Stimulated activated CD8-positive, alpha-beta memory T cell treated with anti-CD3 and anti-CD28 coated beads, Interleukin-4, amount 100 ng/mL, for 24 hours (primary cell): ENCODE data around the gene KIF21B.

Experiments
- DNase-seq: peaks from one replicate; pipeline ENCODE4 v3.0.0-alpha.2; 2020; ENCODE audit warnings: low read depth

KIF21B gene

DNA sequence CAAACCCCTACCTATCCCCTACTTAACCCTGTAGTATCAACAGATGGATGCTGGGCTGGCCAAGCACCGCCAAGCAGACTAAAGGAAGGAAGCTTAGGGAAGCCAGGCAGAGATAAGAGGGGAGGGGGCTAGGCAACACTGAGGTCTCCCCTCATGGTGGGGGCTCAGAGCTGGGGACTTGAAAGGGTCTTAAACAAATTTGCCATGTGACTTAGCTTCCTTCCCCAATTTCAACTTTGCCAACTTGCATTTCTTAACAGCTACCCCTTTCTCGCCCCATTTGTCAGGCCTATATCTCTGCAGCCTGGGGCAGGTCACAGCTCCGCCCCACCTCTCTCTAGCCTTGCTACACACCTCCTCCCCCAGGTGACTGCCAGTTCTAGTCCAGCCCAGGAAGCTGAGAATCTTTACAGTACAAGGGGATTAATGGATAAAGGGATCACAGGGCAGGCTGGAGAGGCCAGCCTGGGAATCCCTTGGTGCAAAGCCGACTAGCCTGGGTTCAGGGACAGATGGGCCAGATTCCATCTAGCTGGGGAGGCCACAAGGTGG, 3.4 kb downstream of the KIF21B start:
- DNase-seq: no peak

DNA sequence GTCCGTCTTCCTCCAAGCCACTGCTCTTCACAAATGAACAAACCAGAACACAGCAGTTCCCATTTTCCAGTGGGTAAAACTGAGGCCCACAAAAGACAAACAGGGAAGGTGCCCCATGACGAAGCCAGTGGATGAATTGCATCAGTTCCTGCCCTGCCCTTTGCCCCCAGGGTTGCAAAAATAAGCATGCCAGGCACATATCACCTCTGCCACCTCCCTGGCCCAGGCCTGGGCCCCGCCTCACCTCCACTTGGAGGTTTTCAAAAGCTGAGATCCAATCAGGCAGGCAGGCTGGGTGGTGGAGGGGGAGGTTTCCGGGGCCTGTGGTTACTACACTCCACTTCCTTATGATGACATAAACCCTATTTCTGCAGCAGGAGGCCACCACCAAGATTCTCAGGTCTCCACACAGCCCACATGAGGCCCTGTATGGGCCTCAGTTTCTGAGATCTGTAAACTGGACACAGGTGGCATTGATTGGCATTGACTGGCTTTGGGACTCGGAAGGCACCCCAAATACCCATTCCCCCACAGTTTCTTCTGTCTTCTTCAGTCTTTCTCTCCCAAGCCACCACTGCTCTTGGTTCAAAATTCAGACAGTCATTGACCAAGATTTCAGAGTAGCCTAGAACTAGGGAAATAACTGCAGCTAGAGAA, 4.1 kb downstream of the KIF21B start:
- DNase-seq: peak; percentile 81

DNA sequence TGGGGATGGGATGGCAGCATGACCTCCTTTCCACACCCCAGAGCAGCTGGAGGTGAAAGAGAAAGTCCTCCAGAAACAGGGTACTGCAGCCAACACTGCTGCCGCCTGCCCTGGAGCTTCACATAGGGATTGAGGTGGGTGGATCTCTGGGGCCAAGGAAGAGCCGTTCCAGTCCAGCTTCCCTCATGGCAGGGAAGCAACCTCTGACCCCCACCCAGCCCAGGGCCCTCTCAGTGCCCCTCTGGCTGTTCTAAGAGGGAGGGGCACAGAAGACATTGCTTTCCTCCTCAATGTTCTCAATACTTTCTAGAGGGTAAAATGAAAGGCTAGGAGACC, 5.7 kb downstream of the KIF21B start:
- DNase-seq: no peak

DNA sequence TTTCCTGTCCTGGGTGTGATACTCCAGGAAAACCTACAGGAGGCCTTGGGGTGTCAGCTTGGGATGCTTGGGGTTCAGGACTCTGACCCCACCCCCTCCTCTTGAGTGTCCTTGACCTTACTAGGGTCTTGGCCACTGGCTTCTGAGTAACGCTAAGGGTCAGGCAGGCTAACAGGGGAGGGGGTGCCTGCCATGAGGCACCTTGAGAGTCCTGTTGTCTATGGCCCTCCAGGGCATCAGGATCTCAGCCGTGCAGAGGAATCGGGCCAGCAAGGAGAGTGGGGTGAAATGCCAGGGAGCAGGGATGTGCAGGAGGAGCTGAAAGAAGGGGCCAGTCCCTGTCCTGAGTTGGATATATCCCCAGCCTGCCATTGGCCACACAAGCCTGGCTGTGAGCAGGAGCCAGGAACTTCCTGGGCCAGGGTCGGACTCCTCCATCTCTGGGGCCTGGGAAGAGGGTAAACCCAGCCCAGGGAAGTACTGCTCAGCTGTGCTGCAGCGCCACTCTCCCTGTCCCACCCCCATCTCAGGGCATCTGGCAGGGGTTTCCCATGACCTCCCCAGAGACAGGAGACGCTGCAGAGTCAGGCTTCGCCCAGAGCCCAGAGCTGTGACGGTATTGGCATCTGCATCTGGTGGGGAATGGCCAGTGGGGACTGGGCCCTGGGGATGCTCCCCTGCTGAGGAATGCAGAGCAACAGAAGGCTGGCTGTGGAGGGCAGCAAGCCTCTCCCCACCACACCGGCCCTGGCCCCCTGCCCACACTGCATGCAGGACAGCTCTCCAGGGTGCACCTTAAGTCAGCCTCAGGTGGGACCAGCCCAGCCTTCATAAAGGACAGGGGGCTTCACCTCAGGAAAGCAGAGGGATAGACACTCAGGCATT, 6.3 kb downstream of the KIF21B start:
- DNase-seq: no peak

DNA sequence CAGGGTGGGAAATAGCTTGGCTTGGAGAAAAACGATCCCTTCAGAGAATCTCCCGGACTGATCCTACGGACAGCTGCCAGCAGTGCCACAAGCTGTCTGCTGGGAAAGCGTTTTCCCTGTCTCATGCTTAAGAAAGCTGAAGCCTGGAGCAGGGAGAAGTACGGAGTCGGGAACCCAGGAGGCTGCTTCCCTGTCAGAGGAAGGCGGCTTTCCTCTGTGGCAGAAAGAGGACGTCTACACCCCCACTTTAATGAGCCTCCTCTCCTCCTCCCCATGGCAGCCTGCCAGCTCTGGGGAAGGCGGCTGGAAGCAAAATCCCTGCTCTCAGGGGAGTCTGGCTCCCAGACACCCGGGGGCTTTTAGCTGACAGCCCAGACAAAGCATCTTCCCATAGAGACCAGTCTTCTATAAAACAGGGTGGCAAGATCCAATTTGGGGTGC, 7.3 kb downstream of the KIF21B start:
- DNase-seq: no peak

DNA sequence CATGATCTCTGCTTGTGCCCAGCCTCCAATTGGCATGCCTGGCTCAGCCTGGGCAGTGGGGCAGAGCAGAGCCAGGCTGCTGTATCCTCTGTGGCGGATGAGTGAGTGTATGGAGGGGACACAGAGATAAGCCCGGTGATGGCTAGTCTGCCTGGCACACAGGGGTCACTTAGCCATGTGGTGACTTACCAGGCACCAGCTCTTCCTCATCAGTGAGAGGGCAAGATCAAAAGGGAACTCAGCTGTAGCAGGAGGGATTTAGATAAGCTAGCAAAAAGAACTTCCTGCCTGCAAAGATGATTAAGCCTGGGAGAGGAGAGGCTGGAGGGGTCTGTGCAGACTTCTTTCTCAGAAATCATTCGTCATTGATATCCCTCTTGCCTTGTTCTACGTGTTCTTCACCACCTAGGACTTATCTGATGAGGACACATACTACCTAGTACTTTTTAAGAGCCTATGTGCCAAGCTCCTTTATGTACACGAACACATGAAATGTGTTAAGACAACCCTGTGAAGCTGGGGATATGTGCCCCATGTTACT, 7.9 kb downstream of the KIF21B start:
- no peak for DNase-seq

DNA sequence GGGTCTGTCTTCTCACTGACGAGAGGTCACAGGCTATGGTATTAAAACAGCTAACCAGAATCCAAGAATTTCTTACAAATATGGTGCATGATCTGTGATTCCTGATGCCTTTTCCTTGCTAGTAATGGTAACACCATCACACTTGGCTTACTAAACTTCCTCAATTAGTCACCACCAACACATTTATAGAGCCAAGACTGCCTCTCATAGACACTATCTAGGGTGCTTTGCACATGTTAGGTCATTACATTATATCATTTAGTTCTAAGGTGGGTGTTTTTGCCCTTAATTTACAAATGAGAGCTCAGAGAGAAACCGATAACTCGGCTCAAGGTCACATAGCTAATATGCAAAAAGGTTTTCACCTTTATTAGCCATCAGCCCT, 8.7 kb downstream of the KIF21B start:
- no peak for DNase-seq

DNA sequence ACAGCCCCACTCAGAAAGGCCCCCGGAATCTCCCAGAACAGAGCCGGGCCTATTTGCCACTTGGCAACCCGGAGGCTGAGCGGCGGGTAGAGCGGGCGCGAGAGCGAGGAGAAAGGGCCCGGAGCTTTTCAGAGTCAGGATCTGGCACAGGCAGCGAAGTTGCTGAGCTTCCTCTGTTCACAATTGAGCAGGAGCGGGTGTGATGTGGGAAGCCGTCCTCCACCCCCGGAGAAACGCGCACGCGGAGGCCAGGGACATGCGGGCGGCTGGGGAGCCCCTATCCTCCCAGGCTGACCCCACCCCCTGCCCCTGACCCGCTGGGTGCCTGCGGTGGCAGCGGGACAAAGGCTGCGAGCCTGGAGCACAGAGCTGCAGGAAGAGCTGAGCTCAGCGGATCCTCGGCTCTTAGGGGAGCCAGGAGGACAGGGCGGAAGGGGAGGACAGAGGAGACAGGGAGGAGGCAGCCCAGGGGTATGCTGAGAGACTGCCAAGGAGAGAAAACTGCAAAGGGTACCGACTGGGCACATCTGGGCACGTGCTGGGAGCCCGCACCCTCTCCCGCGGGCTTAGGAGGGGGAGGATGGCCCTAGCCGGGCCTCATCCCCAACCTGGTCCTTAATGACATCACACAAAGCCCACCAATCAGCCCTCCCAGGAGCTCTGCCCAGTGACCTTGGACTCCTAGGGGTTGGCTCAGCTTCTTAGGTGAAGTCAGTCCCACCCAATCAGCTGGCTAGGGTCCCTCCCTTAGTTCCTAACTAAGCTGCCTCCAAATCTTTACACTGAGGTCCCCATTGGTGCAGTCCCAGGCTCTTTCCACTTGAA, 9.3 kb downstream of the KIF21B start:
- no peak for DNase-seq

DNA sequence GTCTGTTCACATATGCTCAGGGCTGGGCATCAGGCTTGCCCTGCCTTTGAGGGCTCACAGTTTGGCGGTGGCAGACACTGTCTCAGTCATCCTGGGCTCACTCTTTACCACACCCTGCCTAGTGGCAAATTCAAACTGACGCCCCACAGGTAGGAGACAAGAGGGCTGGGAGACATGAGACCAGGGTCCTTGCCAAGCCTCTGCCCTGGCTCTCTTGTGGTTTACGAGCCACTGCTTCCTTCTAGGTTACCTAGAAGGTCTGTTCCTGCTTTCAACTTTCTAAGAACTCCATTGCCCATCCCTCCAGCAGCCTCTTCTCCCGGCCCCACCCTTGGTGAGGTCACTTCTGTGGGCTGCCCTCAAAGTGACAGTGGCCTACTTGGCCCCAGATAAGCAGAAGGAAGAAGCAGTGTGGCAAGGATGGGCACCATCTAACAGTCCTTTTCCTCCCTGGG, 10.5 kb downstream of the KIF21B start:
- no peak for DNase-seq

DNA sequence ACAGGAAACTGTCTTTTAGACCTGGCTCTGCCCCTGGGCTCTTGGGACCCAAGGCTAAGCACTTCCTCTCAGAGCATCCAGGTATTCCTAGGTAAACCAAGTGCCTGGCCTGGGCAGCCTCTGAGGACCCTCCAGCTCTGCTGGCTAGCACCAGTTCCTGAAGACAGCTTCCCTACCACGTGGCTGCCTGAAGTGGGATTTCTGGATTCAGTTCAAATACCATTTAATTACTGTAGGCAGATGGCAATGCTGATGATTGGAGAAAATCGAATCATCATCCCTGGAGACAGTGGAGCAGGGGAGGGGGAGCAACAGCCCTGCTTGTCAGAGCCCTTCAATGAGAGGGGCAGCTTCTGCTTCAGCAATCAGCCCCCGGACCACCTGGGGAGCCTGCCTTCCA, 11.9 kb downstream of the KIF21B start:
- no peak for DNase-seq

DNA sequence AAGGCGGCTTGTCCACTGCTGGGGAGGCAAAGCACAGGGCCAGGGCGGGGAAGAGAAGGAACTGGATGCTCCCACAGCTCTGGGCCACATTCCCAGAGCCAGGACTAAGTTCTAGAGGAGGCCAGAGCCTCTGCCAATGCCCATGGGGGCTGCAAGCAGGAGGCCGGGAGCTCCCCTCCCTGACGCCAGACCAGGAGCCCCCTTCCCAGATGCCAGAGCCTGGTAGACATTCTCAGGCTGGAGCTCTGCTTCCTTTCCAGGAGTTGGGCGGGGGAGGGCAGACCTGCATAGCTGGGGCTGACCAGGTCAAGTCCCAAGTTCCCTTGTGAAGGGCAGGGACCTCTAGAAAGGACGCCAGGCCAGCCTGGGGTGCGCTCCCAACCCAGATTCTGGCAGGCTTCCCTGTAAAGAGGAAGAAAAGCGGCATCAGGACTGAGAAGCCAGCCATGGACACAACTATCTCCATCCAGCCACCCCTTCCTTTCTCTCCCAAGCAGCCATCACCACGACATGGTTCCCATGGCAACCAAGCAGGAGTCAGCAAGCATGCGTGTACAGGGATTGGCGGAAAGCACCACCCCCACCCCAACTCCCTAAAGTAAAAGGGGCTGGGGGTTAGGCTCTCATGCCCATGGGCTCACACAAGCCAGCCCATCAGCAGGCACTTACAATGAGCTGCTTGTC, 13.4 kb downstream of the KIF21B start:
- DNase-seq: no peak

DNA sequence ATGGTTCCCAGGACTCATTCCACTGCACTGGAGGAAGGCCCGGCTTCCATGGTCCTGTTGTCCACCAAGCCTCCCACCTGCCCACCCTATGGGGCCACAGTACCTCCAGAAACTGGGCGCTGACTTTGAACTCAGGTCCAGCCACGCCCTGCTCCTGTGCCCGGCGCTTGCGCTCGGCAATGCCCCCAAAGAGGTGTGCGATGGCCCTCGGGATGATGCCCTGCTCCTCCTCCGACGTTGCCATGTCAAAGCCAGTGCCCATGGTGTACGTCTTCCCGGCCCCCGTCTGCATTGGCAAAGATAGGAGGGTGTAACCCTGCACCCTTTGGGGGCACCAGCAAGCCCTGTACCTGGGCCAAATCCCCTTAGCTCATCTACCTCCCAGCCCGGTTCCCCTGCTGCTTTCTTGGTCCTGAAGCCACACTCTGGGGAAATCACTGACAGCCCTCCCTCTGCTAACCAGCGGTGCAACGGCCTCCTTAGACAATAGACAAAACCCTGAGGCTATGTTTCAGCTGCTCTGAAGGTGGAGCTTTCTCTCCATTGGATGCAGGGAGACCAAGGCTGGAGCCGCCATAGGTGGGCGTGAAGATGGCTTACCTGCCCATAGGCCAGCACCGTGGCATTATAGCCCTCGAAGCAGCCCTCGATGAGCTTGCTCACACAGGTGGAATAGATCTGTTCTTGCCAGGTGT, 14.7 kb downstream of the KIF21B start:
- DNase-seq: no peak

DNA sequence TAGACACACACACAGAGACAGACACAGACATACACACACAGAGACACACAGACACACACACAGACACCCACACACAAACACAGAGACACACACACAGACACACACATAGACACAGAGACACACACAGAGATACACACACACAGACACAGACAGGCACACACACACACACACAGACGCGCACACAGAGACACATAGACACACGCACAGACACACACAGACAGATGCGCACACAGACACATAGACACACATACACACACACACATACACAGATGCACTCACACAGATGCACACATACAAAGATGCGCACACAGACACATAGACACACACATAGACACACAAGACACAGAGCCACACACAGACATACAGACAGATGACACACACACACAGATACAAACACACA, 16.0 kb downstream of the KIF21B start:
- no peak for DNase-seq

DNA sequence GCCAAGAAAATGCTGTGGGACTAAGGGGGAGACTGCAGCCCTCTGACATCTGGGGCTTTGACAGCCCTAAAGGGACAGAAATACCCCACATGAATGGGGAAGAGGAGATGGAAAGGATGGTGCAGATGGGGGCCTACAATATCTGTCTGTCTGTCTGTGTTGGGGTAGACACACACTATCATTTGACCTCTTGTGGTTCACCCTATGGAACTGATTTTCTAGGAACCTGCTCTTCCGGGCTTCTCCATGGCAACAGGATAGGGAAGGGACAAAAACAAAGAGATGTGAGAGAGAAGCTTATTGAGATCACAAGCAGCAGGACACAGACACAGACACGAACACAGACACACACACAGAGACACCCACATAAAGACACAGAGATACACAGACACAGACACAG, 17.1 kb downstream of the KIF21B start:
- no peak for DNase-seq

DNA sequence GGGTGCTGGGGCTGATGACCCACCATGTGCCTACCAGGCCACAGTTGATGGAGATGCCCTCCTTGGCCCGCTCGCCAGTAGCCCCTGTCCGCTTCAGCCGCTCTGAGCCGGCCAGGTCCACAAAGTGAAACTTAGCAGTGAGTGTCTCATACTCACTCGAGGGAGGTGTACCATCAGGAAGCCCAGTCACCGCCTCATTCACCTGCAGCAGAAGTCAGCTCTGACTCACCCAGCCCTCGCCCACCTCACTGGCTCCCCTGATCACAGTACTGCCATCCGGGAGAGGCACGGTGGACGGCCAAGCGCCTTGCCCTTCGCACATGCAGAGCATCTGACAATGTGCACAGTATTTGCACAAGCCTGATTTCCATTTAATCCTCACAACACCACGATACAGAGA, 18.8 kb downstream of the KIF21B start:
- no peak for DNase-seq

DNA sequence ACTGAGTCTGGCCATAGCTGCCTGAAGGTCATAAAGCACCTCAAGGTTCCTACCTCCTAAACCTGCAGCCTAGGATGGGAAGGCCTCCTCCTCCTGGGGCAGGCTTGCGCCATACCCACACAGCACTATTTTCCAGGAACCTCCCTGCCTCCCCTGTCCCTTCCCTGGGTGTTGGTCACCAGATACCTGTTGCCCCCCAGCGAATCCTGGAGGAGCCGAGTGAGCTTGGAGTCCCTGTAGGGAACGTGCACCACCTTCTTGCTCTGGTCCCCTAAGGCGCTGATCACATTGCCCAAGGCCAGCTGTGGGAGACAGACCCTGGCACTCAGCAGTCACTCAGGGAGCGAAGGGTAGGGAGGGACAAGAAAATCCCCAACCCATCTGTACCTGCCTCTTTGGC, 19.4 kb downstream of the KIF21B start:
- no peak for DNase-seq

DNA sequence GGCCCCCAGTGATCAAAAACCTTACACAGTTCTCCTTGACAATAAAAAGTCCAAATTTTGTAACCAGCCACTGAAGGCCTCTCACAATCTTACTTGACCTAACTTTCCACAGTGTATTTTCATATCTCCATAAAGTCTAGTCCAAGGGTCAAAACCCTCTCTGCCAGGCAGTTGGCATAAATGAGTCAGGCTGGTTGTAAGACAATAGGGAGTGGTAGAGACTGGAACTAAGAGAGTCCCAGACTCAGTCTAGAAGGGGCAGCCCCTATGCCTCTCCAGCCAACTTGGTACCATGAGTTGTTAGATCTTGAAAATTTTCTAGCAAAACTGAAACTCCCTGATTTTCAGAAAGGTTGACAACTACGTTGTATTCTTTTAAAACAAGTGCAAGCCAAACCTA, 21.0 kb downstream of the KIF21B start:
- no peak for DNase-seq

DNA sequence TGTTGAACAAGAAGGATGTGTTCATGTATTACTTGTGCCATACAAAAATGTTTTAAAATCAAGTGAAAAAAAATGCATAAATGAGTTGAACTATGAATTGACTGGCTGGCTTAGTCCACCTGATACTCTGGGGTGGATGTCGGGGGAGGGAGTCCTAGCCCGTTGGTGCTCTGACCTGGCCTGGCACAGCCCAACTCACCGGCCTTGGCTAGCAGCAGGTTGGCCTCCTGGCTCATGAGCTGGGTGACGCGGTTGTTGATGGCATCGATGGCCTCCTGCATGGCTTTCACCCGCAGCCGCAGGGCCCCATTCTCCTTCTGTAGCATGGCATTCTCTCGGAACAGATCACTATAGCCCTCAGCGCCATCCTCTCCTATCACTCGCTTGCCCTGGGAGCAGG, 21.6 kb downstream of the KIF21B start:
- no peak for DNase-seq

DNA sequence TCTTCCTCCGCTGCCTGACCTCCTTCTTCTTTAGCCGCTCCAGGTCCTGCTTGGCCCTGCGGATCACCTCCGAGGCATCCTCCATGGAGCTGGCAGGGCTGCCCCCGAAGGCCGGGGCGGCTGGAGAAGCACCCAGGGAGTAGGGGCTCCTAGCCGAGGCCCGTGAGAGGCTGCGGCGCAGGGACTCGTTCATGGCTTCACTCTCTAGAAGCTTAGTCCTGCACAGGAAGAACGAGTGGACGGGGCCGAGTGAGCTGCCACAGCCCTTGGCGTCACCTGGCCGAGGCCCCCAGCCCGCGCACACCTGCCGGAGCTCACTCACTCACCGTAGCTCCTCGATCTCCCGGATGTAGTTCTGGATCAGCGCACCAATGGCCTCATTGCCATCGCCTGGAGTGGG, 23.1 kb downstream of the KIF21B start:
- no peak for DNase-seq

DNA sequence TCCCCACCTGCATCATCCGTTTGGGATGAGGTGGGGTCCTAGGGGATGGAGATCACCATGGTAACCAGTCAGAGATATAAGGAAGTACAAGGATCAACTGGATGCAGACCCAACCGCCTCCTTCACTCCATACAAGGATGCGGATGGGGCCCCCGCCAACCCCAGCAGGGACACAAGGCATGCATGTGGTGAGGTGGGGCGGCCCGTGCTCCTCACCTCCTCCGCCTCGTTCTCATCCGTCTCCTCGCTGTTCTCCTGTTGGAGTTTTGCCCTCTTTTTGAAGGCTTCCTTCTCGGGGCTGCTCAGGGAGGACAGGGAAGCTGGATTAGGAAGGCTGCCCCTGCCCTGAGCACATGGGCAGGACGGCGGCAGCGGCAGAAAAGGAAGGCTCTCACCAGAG, 23.8 kb downstream of the KIF21B start:
- DNase-seq: no peak

DNA sequence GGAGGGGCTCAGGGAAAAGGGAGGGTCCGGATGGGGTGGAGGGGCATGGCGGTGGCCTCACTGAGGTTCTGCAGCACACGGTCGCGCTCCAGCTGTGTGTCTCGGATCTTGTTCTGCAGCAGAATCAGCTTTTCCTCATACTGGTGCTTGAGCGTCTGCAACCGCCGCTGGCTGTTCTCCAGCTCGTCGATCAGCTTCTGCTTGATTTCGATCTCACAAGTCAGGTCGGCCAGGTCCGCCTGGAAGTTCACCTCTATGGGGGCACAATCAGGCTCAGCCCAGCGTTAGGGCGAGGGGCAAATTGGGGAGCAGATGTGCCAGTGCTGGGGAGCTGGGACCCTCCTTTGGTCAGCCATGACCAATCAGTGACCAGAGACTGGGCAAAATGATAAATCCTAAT, 25.2 kb downstream of the KIF21B start:
- no peak for DNase-seq
